Activated naive CD8-positive, alpha-beta T cell (primary cell): ENCODE data around the gene TMEM184A.

Experiments used
- H3K27ac Mint-ChIP-seq: one replicate; pipeline ENCODE4 v1.8.0; 2021; ENCODE audit warnings: mixed read lengths
- H3K27me3 Mint-ChIP-seq: one replicate; pipeline ENCODE4 v1.8.0; 2021; ENCODE audit warnings: mixed read lengths
- H3K36me3 Mint-ChIP-seq: one replicate; pipeline ENCODE4 v1.8.0; 2021; ENCODE audit warnings: mixed read lengths
- H3K4me1 Mint-ChIP-seq: one replicate; pipeline ENCODE4 v1.8.0; 2021; ENCODE audit warnings: low read depth, mixed read lengths
- H3K4me3 Mint-ChIP-seq: one replicate; pipeline ENCODE4 v1.8.0; 2021; ENCODE audit warnings: mild to moderate bottlenecking, mixed read lengths
- H3K9me3 Mint-ChIP-seq: one replicate; pipeline ENCODE4 v1.8.0; 2021; ENCODE audit warnings: low read depth, mixed read lengths

TMEM184A gene

DNA sequence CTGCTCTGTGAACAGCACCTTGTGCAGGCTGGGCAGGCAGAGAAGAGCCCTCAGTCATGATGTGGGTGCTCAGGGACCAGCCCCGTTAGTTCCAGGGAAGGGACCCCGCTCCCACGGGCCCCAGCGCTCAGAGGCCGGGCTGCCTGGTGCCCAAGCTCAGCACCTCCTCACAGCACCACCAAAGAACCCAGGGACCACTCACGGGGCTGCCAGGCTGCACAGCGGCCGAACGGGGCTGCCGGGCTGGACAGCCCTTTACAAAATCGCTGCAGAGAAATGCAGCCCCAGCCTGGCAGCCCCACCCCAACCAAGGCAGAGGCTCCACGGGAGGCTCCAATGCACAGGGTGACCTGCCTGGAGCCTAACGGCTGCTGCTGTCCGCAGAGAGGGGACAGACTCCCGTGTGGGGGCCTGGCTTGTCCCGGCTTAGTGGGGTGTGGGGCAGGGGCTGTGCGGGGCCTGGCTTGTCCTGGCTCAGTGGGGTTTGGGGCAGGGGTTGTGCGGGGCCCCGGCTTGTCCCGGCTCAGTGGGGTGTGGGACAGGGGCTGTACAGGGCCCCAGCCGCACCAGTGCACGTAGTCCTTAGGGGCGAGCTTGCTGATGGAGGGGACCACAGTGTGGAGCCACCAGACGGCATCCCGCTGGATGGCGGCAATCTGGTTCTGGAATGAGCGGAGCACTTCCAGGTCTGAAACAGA, 61.0 kb downstream of the TMEM184A start:
- Mint-ChIP-seq H3K9me3 (no peaks in the 10 kb centered on the region), H3K4me3 (no peak overlapping the region), H3K4me1 (peaks cover 2% of the 10 kb centered on the region), H3K27ac (no peak overlapping the region), H3K27me3 (no peaks in the 10 kb centered on the region), H3K36me3 (peaks cover 2% of the 10 kb centered on the region)

GRCh38 chr7:1494447-1494846, 61.6 kb downstream of the TMEM184A start:
- Mint-ChIP-seq H3K27ac (no peak overlapping the region), H3K27me3 (no peaks in the 10 kb centered on the region), H3K4me1 (peaks cover 2% of the 10 kb centered on the region), H3K9me3 (no peaks in the 10 kb centered on the region), H3K4me3 (no peak overlapping the region), H3K36me3 (peaks cover 2% of the 10 kb centered on the region)

GRCh38 chr7:1493571-1493970, 62.4 kb downstream of the TMEM184A start:
- peaks cover 2% of the 10 kb centered on the region for H3K4me1 Mint-ChIP-seq
- H3K36me3 Mint-ChIP-seq, result peaks cover 2% of the 10 kb centered on the region
- no peaks in the 10 kb centered on the region for H3K9me3 Mint-ChIP-seq
- no peak overlapping the region for H3K27ac Mint-ChIP-seq
- H3K4me3 Mint-ChIP-seq, result no peak overlapping the region
- no peaks in the 10 kb centered on the region for H3K27me3 Mint-ChIP-seq

DNA sequence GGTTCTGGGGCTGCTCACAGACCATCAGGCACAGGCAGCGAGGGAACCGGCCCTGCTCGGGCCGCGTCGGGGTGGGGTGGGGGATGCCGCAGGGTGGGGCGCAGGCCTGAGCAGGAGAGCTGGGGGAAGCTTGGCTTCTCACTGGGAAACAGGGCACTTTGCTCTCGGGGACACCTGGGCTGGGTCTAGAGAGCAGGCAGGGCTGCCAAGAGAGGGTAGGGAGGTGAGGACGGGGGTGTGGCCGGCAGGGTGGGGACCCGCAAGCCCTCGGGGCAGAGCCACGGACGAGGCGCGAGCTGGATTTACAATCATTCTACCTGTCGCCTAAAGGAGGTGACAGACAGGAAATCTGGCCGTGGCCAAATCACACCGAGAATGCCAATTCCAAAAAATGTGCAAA, 62.9 kb downstream of the TMEM184A start:
- H3K4me3 Mint-ChIP-seq, result no peak overlapping the region
- H3K27me3 Mint-ChIP-seq, result no peaks in the 10 kb centered on the region
- peaks cover 2% of the 10 kb centered on the region for H3K36me3 Mint-ChIP-seq
- H3K4me1 Mint-ChIP-seq, result peaks cover 2% of the 10 kb centered on the region
- H3K27ac Mint-ChIP-seq, result no peak overlapping the region
- H3K9me3 Mint-ChIP-seq, result no peaks in the 10 kb centered on the region

GRCh38 chr7:1492640-1493039, 63.4 kb downstream of the TMEM184A start:
- H3K4me3 Mint-ChIP-seq, result no peak overlapping the region
- H3K9me3 Mint-ChIP-seq, result no peaks in the 10 kb centered on the region
- peaks cover 2% of the 10 kb centered on the region for H3K36me3 Mint-ChIP-seq
- H3K27me3 Mint-ChIP-seq, result no peaks in the 10 kb centered on the region
- H3K27ac Mint-ChIP-seq, result no peak overlapping the region
- peaks cover 2% of the 10 kb centered on the region for H3K4me1 Mint-ChIP-seq
